Small intestine (tissue), 7 donors: ENCODE results near the gene FGFBP1. TPM values are rescaled to one million over a fixed set of nuclear protein-coding genes. Genes with fewer than 3 reads are reported as not detected.

ENCODE experiments used
- DNase-seq, 2 donors: peaks; one replicate each; pipeline versions ENCODE4 v3.0.0 to v3.0.0-alpha.2; 2013
- FAIRE-seq: peaks from 2 replicates; lab custom pipeline; 2012; peaks lifted over from hg19 to GRCh38; lab: Jason Lieb, UNC
- H3K27ac ChIP-seq, 3 donors: one replicate each; pipeline ENCODE4 v1.5.1; 2013; ENCODE audit warnings: low read length in 2 of 3, mild to moderate bottlenecking in 2 of 3, control low read depth in 1 of 3, inconsistent platforms in 1 of 3, low read depth in 1 of 3, moderate library complexity in 1 of 3
- H3K27me3 ChIP-seq, 3 donors: one replicate each; pipeline ENCODE4 v1.6.1; 2013; ENCODE audit warnings: low read length in 3 of 3, inconsistent platforms in 1 of 3; ENCODE audit not compliant: control insufficient read depth in 3 of 3, insufficient read depth in 3 of 3
- H3K36me3 ChIP-seq, 3 donors: one replicate each; pipeline ENCODE4 v1.6.1; 2013; ENCODE audit warnings: low read length in 3 of 3, inconsistent platforms in 1 of 3, low read depth in 1 of 3, mild to moderate bottlenecking in 1 of 3, moderate library complexity in 1 of 3; ENCODE audit not compliant: control insufficient read depth in 3 of 3, insufficient read depth in 2 of 3
- H3K4me1 ChIP-seq, 3 donors: one replicate each; pipeline ENCODE4 v1.6.1; 2013; ENCODE audit warnings: low read length in 2 of 3, inconsistent platforms in 1 of 3, low read depth in 1 of 3, mild to moderate bottlenecking in 1 of 3, moderate library complexity in 1 of 3; ENCODE audit not compliant: control insufficient read depth in 3 of 3, insufficient read depth in 2 of 3
- H3K4me3 ChIP-seq, 3 donors: one replicate each; pipeline ENCODE4 v1.5.1; 2013; ENCODE audit warnings: low read length in 3 of 3, control low read depth in 1 of 3, inconsistent platforms in 1 of 3, low read depth in 1 of 3, mild to moderate bottlenecking in 1 of 3, moderate library complexity in 1 of 3
- H3K9me3 ChIP-seq, 2 donors: one replicate each; pipeline ENCODE4 v1.6.1; 2013; ENCODE audit warnings: low read depth in 1 of 2, low read length in 1 of 2; ENCODE audit not compliant: control insufficient read depth in 2 of 2, insufficient read depth in 1 of 2
- WGBS, 3 donors: extraction: QIAGEN DNeasy Blood & Tissue Kit; methylation state at CpG; one replicate each; pipeline ENCODE4 v1.1.7; 2013; 5-methylcytosine and 5-hydroxymethylcytosine counted together
- polyA plus RNA-seq, 4 donors: library from polyadenylated mRNA; stranded (reverse) in 3 of 4; unstranded in 1 of 4; fragments of 200-250 nt in 3 of 4; fragments of 120-200 nt in 1 of 4; gene quantifications; one replicate each; pipeline versions ENCODE4 v1.2.1 to v1.2.3, GENCODE V29; 2013
- donor health status: healthy with polysubstance abuse.
- donor health status: control.
- donor health status: control.
- donor health status: Bipolar disorder and iron deficiency.
- donor health status: healthy.

FGFBP1 gene
- polyA plus RNA-seq, 4 donors = 0.89 to 4.7 (median 1.6) TPM; not detected in 1

DNA sequence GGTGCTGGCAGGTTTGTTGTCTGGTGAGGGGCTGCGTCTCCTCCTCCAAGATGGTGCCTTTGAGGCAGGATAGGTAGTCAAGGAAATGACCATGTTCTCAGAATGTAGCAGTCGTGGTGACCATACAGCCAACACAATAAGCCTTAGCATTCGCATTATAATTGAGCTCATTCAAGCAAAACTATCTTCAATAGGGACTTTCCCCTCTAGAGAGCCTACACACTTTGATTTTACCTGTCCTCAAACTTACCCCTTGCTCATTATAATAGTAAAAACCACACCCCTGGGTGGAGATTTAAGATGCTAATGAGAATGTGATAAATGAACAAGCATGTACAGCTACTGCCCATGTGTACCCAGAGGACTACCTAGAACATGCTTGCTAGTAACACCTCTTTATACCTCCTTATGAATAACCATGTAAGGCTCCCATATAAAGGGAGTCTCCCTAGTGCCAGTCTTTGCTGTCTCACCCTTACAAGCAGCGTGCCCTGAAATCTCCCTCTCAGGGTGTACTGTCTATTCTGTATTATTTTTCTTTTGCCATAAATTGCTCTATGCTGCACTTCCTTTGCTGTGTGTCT lies 48.2 kb downstream of the FGFBP1 start:
- no peak overlapping the region for H3K27ac ChIP-seq
- FAIRE-seq (no peak), DNase-seq (no peak)
- WGBS, 3 donors = 85 to 90% (median 88%) methylated on average over 4 of the region's 4 CpGs
- no peak overlapping the region for H3K4me3 ChIP-seq
- H3K4me1 ChIP-seq = no peaks in the 10 kb centered on the region
- no peaks in the 10 kb centered on the region for H3K36me3 ChIP-seq
- H3K9me3 ChIP-seq = no peaks in the 10 kb centered on the region
- H3K27me3 ChIP-seq = no peaks in the 10 kb centered on the region

DNA sequence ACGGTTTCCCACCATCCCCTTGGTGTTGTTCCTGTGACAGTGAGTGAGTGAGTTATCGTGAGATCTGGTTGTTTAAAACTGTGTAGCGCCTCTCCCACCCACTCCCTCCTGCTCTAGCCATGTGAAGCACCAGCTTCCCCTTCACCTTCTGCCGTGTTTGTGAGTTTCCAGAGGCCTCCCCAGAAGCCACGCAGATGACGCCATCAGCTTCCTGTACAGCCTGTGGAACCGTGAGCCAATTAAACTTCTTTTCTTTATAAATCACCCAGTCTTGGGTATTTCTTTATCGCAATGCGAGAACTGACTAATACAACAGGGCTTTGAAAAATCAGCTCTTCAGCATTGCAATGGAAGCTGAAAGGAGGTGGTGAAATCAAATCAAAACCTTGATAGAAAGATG lies 50.0 kb downstream of the FGFBP1 start:
- DNase-seq = no peak
- no peaks in the 10 kb centered on the region for H3K9me3 ChIP-seq
- no peak overlapping the region for H3K4me3 ChIP-seq
- no peaks in the 10 kb centered on the region for H3K27me3 ChIP-seq
- no peak overlapping the region for H3K27ac ChIP-seq
- WGBS, 3 donors = 78 to 90% (median 87%) methylated on average over 9 of the region's 9 CpGs
- H3K4me1 ChIP-seq = no peaks in the 10 kb centered on the region
- FAIRE-seq = no peak
- H3K36me3 ChIP-seq = no peaks in the 10 kb centered on the region

Other genes with a start within 250 kb of the FGFBP1 start
- gene BST1, start 235.7 kb downstream of the FGFBP1 start, polyA plus RNA-seq = 10 to 100 TPM; 13.4 to 83.8 (median 56.6) TPM
- 1 to 10 TPM in 3 of 4 donors, under 1 TPM in 1; under 0.01 to 2.7 (median 2.1) TPM for gene CD38, start 160.4 kb downstream of the FGFBP1 start, polyA plus RNA-seq
- gene FGFBP2, start 24.4 kb upstream of the FGFBP1 start, polyA plus RNA-seq = 1 to 10 TPM in 1 of 4 donors, not detected in 3; 3.8 TPM
- gene PROM1, start 145.3 kb upstream of the FGFBP1 start, polyA plus RNA-seq = 10 to 100 TPM in 1 of 4 donors, 1 to 10 TPM in 2, under 1 TPM in 1; 0.45 to 32.9 (median 4.8) TPM